Fibroblast of pulmonary artery (primary cell): ENCODE measurements around the gene BPIFB3.
"Not testable (repeated sequence)": the region's sequence is repeated elsewhere in the genome, so short reads cannot be mapped to it uniquely, and the experiment has no call there.

ENCODE experiments used
- DNase-seq: peaks from one replicate; pipeline ENCODE4 v3.0.0-alpha.2; 2010; ENCODE audit warnings: low read depth
- H3K4me3 ChIP-seq: replicated peaks from 2 replicates; pipeline ENCODE4 v1.5.1; 2011; ENCODE audit warnings: low read depth, mild to moderate bottlenecking, control low read depth, low read length, moderate library complexity
- TF ChIP-seq, protein P1 (sequence below): IDR thresholded peaks from 2 replicates; pipeline ENCODE4 v1.5.1; 2011; ENCODE audit warnings: mild to moderate bottlenecking, control low read depth, low read length, inconsistent platforms; ENCODE audit errors: missing control alignments

BPIFB3 gene

DNA sequence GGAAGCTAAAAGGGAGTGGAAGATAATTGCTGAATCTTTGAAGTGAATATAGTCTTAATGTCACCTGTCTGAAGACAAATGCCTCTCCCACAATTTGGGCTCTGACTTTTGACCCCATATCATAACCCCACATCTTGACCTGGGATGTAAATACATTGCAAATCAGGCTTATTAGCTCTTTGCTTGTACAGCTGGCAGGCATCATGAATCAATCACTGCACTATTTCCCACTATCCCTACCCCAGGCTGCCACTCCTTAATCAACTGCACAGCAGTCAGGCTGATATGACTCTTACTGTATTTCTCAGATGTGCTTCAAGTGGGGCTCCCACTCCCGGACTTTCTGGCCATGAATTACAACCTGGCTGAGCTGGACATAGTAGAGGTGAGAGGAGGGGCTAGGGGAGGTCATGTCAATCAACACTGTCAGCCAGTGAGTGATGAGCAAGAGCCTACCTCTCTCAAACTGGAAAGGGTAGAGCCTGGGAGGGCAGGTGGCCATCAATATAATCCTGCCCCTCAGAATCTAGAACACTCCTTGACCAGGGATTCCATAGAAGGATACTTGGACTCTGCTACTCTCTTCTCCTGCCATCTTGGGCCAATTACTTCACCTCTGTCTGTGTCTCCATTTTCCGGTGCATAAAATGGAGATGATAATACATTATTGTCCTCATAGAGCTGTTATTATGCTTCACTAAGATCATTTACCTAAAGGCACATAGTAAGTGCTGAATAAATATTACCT lies 10.5 kb upstream of the BPIFB3 start:
- no peak overlapping the region for H3K4me3 ChIP-seq
- TF ChIP-seq, protein P1, sequence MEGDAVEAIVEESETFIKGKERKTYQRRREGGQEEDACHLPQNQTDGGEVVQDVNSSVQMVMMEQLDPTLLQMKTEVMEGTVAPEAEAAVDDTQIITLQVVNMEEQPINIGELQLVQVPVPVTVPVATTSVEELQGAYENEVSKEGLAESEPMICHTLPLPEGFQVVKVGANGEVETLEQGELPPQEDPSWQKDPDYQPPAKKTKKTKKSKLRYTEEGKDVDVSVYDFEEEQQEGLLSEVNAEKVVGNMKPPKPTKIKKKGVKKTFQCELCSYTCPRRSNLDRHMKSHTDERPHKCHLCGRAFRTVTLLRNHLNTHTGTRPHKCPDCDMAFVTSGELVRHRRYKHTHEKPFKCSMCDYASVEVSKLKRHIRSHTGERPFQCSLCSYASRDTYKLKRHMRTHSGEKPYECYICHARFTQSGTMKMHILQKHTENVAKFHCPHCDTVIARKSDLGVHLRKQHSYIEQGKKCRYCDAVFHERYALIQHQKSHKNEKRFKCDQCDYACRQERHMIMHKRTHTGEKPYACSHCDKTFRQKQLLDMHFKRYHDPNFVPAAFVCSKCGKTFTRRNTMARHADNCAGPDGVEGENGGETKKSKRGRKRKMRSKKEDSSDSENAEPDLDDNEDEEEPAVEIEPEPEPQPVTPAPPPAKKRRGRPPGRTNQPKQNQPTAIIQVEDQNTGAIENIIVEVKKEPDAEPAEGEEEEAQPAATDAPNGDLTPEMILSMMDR: no peak
- no peak for DNase-seq

- no peak overlapping the region for H3K4me3 ChIP-seq
- no peak for DNase-seq
- TF ChIP-seq, protein P1: no peak
Observed at GRCh38 chr20:33043731-33044181, 9.9 kb upstream of the BPIFB3 start.

GRCh38 chr20:33045129-33045721 lies 8.5 kb upstream of the BPIFB3 start:
- DNase-seq, H3K4me3 ChIP-seq: not testable (repeated sequence)

GRCh38 chr20:33046412-33046811 lies 7.3 kb upstream of the BPIFB3 start:
- TF ChIP-seq, protein P1: no peak
- no peak overlapping the region for H3K4me3 ChIP-seq
- DNase-seq: no peak

GRCh38 chr20:33051333-33051732 lies 2.4 kb upstream of the BPIFB3 start:
- no peak overlapping the region for H3K4me3 ChIP-seq
- DNase-seq: no peak
- TF ChIP-seq, protein P1: no peak

DNA sequence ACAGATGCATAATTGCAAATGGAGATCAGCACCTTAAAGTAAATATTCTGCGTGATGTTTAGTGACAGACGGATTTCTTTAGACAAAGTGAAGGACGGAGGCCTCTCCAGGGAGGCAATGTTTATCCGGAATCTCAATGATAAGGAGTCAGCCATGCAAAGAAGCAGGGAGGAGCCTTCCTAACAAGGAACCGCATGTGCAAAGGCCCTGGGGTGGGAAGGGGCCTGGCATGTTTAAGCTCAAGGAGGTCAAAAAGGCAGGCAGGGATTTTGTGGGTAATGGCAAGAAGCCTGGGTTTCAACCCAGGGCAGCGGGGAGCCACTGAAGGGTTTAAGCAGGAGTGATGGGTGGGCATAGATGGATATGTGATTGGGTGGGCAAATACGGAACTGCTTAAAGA lies 678 bp downstream of the BPIFB3 start:
- DNase-seq: no peak
- TF ChIP-seq, protein P1: no peak
- H3K4me3 ChIP-seq: no peak overlapping the region

DNA sequence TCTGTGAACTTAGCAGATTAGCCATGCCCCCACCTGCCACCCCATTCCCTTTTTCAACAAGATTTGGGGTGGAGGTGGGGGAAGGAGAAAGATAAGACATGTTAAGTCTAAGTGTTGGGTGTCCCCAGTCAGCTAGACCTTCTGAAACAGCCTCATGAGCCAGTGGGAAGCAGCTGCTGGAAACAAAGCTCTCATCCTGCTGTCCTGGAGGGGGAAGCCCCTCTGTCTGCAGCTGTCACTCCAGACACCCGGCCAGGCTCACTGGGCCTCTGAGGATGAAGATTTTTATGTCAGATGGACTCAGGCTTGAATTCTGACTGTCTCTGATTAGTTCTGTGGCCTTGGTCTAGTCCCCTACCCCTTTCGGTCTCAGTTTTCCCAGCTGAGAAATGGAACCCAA lies 1.1 kb downstream of the BPIFB3 start:
- DNase-seq: no peak
- H3K4me3 ChIP-seq: no peak overlapping the region
- TF ChIP-seq, protein P1: no peak
